Measurements from ENCODE around the gene LIN54. TPM values are rescaled to one million over a fixed set of nuclear protein-coding genes. Genes with fewer than 3 reads are reported as not detected.
A peak's percentile ranks its signal among the peaks of the same experiment; 100 is the strongest.

LIN54 gene
- total and polyA plus RNA-seq, 3 donors from 2014 or later: 13.2 to 14.6 (median 14.5) TPM

DNA sequence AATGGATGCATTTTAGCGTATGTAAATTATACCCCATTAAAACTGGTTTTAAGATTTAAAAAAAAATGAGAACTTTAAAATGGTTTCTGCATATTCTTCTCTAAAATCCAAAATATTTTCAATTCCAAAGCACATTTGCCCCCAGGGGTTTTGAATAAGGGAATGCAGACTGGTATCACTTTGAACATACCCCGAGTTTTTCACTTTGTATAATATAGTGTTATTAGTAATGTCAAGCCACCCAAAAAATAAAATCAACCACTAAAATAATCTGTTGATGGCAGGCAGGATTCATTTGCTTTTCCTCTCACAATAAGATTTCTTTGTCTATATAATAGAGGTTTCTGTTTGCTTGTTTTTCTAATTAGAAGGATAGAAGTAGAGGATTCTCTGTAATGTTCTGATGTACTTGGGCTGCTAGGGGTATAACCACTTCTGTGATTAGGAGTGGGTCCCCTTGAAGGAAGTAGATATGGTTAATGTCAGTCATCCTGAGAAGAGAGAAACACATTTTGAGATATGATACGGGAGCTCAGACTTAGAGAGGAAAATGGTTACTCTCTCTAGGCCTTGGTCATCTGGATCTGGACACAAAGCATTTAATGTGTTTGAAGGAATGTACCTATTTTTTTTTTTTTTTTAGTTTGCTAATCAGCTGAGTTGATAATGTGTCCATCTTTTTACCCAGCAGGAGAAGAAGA is 9.3 kb upstream of the LIN54 start:
- no peak overlapping the region for H3K4me3 ChIP-seq
- TF ChIP-seq, protein P1, sequence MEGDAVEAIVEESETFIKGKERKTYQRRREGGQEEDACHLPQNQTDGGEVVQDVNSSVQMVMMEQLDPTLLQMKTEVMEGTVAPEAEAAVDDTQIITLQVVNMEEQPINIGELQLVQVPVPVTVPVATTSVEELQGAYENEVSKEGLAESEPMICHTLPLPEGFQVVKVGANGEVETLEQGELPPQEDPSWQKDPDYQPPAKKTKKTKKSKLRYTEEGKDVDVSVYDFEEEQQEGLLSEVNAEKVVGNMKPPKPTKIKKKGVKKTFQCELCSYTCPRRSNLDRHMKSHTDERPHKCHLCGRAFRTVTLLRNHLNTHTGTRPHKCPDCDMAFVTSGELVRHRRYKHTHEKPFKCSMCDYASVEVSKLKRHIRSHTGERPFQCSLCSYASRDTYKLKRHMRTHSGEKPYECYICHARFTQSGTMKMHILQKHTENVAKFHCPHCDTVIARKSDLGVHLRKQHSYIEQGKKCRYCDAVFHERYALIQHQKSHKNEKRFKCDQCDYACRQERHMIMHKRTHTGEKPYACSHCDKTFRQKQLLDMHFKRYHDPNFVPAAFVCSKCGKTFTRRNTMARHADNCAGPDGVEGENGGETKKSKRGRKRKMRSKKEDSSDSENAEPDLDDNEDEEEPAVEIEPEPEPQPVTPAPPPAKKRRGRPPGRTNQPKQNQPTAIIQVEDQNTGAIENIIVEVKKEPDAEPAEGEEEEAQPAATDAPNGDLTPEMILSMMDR (IDR thresholded peaks at IDR 0.05): no peak
- no peak for TF ChIP-seq POLR2A (IDR thresholded peaks at IDR 0.05)
- WGBS, 2 donors: 73 to 74% methylated on average over 3 of the region's 3 CpGs
- no peaks in the 10 kb centered on the region for H3K9me3 ChIP-seq
- intact Hi-C loops (cut with DNase I; ENCODE audit: low total_unique reads): no loop called here
- no peak for DNase-seq
- H3K27ac ChIP-seq: no peak overlapping the region
- no peaks in the 10 kb centered on the region for H3K4me1 ChIP-seq
- no peaks in the 10 kb centered on the region for H3K27me3 ChIP-seq
- no peaks in the 10 kb centered on the region for H3K36me3 ChIP-seq (ENCODE audit: low read depth, missing control alignments)

DNA sequence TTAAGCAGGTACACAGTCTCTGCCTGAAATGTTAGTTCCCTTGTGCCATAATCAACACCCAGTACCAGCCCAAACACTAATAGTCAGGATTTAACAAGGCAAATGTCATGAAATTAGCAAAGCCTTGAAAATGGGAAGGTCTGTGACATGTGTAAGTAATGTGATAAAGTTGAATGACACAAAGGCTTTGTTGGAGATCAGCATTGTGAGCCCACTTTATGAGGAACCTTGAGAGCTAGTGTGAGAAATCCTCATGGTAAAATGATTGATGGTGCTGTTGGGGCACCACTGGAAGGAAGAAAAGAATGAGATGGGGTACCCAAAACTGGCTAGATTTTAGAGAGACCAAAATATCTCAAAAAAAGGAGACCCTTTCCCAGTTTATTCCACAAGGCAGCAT is 3.3 kb upstream of the LIN54 start:
- Histone ChIP-seq H3K27me3 (no peaks in the 10 kb centered on the region), H3K4me3 (no peak overlapping the region), H3K9me3 (no peaks in the 10 kb centered on the region), H3K27ac (peak overlapping the region; percentile 36 to 91), H3K36me3 (ENCODE audit: low read depth, missing control alignments) (no peaks in the 10 kb centered on the region), H3K4me1 (peaks cover 17% of the 10 kb centered on the region)
- DNase-seq: no peak
- intact Hi-C loops (cut with DNase I; ENCODE audit: low total_unique reads): no loop called here
- no peak for TF ChIP-seq POLR2A (IDR thresholded peaks at IDR 0.05)
- TF ChIP-seq, protein P1 (IDR thresholded peaks at IDR 0.05): no peak

DNA sequence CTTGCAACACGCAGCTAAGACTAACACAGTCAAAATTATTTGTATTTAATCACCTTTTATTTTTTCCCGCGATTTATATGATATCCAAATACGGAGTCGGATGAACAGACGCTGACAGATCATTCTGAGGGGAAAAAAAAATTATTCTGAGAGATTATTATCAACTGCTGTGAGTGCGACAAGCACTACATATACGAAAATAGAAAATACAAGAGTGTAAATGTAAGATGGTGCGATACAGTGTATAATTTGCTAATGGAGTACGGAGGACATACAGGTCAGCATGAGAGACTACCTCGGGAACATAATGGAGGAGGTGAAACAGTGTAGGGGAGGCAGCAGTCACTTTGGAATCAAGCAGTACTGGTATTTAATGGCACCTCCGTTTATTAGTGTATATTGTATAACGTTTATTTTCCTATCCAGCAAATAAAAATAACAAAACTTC is 2.8 kb upstream of the LIN54 start:
- H3K4me3 ChIP-seq: peak overlapping the region; percentile 80 to 83
- peak overlapping the region; percentile 36 to 91 for H3K27ac ChIP-seq
- TF ChIP-seq, protein P1 (IDR thresholded peaks at IDR 0.05): no peak
- TF ChIP-seq POLR2A (IDR thresholded peaks at IDR 0.05): no peak
- WGBS, 2 donors: 3 to 6% methylated on average over 13 of the region's 13 CpGs
- H3K4me1 ChIP-seq: peaks cover 17% of the 10 kb centered on the region
- no peak for DNase-seq
- no peaks in the 10 kb centered on the region for H3K27me3 ChIP-seq
- intact Hi-C loops (cut with DNase I; ENCODE audit: low total_unique reads): no loop called here
- H3K9me3 ChIP-seq: no peaks in the 10 kb centered on the region
- no peaks in the 10 kb centered on the region for H3K36me3 ChIP-seq (ENCODE audit: low read depth, missing control alignments)

DNA sequence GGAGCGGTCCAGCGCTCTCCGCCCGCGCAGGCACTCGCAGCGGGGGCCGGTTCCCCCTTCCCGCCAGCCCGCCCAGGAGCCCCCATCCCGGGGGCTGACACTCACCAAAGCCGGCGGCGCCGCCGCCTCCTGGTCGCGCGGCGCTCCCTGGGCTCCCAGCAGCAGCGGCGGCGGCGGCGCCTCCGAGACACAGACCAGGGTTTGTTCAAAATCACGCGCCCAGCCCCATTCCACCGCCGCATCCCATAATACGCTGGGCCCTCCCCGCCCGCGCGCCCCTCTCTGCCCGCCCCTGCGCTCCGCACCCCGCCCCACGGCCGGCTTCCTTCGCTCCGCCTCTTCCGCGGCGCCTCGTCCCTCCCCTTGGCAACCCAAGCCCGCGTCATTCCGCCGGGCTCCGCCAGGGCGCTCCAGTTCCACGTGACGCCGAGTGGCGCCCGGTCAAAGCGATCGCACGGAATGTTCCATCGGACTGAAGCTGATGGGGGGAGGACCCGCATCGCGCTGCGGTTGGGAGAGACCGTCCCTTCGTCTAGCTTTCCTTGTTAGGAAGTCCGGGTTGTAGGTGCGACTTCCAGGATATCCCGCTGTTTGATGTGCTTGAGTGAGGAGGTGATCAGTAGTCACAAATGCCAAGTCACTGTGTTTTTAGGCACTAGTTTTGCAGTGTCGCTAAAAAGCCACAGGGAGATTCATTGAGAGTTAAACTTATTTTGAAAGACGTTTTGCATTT is 2.2 kb upstream of the LIN54 start:
- 0 to 1% methylated on average over 7 to 40 of the region's 73 CpGs for WGBS, 2 donors
- peak overlapping the region; percentile 88 to 91 for H3K27ac ChIP-seq
- H3K4me3 ChIP-seq: peak overlapping the region; percentile 80 to 83
- no peaks in the 10 kb centered on the region for H3K9me3 ChIP-seq
- intact Hi-C loops (cut with DNase I; ENCODE audit: low total_unique reads): no loop called here
- peaks cover 17% of the 10 kb centered on the region for H3K4me1 ChIP-seq
- no peaks in the 10 kb centered on the region for H3K27me3 ChIP-seq
- peak; percentile 97 for DNase-seq
- H3K36me3 ChIP-seq (ENCODE audit: low read depth, missing control alignments): no peaks in the 10 kb centered on the region
- TF ChIP-seq, protein P1 (IDR thresholded peaks at IDR 0.05): peak; percentile 53 to 71 (median 57)
- no peak for TF ChIP-seq POLR2A (IDR thresholded peaks at IDR 0.05)

All from testis (tissue), 3 donors.